Stimulated activated CD4-positive, alpha-beta T cell treated with anti-CD3 and anti-CD28 coated beads, Interleukin-2, amount 100 ng/mL, for 48 hours (primary cell): Measurements from ENCODE around the gene ITGAV.

Experiments used
- DNase-seq, 2 donors: peaks; one replicate each; pipeline ENCODE4 v3.0.0-alpha.2; 2020

ITGAV gene

DNA sequence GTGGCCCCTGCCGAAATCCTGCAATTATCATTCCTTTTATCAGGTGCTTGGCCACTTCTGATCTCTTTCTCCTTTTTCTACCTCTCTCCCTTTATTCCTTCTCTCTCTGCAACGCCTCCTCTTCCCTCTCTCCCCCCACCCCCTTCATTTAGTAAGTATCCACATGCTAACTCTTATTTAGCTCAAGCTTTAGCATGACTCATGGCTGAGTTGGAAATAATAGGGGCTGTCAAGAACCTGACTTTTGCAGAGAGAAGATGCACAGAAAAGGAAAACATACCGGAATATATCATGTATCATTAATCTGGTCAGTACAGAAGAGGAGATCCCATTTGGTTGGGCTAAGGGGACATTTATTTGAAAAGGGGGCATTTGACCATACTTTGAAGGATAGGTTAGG, 137.1 kb downstream of the ITGAV start:
- no peak for DNase-seq

DNA sequence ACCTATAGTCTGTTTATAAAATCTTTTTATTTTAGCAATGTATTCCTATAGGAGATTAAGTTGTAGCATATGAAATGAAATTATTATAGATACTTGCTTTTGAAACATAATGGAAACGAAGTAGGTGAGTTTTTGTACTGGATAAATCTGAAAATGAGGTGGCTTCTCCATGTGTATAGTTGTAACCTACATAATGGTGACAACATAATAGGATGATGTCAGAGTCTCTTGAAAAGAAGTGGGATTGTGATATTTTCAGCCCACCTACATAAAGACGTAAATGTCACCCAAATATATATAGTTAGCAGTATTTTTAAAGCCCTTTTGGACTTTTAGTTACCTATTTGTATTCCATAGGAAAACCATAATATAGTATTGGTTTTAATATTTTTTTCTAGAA, 138.8 kb downstream of the ITGAV start:
- DNase-seq, result no peak
